Eye (tissue), 1 donor: ENCODE data around the gene ZNF28.
"Not testable (repeated sequence)": the region's sequence is repeated elsewhere in the genome, so short reads cannot be mapped to it uniquely, and the experiment has no call there.

Experiments used
- DNase-seq: peaks from one replicate; pipeline ENCODE4 v3.0.0-alpha.2; 2015

ZNF28 gene

DNA sequence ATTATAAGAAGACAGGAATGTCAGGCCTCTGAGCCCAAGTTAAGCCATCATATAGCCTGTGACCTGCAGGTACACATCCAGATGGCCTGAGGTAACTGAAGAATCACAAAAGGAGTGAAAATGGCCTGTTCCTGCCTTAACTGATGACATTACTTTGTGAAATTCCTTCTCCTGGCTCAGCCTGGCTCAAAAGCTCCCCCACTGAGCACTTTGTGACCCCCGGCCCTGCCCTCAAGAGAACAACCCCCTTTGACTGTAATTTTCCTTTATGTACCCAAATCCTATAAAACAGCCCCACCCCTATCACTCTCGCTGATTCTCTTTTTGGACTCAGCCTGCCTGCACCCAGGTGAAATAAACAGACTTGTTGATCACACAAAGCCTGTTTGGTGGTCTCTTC lies 65.0 kb downstream of the ZNF28 start:
- DNase-seq = not testable (repeated sequence)

DNA sequence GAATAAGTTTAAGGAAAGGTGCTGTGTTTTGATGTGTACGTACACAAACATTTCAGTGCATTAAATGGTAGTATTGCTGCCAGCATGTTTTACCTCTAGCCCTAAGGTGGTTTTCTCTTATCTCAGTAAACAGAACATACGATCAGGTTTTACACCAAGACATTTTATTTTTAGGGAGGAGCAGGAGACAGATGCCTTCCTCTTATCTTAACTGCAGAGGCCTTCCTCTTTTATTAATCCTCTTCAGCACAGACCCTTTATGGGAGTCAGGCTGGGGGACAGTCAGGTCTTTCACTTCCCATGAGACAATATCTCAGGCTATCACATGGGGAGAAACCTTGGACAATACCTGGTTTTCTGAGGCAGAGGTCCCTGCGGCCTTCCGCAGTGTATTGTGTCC lies 71.7 kb downstream of the ZNF28 start:
- no peak for DNase-seq

GRCh38 chr19:52748336-52748950 lies 73.0 kb downstream of the ZNF28 start:
- DNase-seq = peak; percentile 71
